ENCODE measurements around the gene MRE11.
A peak's percentile ranks its signal among the peaks of the same experiment; 100 is the strongest.
"Not testable (repeated sequence)": the region's sequence is repeated elsewhere in the genome, so short reads cannot be mapped to it uniquely, and the experiment has no call there.

MRE11 gene

DNA sequence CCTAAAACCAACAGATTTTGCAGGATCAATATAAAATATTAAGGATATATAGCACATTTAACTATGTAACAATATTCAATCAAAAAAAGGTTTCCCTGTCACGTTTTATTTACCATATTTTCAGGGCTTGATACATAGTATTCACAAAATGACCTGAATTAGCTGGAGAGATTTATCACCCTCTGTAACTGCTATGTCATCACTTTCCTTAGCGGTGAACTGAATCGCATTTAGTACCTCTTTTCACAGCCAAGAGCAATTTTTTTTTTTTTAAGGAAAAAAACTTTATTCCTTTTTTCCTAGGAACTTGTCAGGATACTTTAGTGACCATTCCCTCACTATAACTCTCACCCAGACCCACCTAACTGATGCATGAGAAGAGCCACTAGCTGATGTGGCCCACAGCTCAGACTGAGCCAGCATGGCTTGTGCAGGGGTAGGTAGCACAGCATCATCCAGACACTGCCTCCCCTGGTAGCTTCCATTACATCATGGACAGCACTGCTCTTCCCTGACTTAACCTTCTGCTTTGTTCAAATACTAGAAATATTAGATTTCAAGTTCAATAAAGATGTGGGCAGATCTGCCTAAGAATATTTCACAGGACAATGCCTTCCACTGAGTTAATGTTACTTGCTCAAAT, 75.4 kb downstream of the MRE11 start:
- no peak for DNase-seq

DNA sequence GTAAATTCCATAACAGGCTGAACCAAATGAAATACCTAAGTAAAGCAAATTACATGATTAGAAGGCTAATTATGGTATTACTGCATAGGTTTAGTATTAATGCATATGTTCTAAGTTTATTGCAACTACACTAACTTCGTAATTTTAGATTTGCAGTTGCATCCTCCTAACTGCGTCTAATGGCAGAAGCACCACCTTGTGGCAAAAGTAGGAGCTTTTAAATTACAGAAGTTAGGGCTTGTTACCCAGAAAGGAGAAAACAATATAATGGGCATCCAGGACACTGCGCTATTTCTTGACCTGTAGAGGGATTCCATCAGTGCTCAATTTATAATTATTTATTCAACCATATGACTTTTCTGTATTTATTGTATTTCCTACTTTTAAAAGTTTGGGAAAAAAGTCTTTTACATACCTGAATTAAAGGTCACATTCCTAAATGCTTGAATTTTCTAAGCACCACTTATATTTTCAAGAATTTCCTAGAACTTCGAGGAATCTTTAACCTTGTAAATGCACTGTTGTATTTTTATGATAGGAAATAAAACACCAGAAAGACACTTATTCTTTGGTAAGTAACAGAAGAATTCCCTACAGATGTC, 76.2 kb downstream of the MRE11 start:
- DNase-seq: peak in 1 of 2 experiments; percentile 58

DNA sequence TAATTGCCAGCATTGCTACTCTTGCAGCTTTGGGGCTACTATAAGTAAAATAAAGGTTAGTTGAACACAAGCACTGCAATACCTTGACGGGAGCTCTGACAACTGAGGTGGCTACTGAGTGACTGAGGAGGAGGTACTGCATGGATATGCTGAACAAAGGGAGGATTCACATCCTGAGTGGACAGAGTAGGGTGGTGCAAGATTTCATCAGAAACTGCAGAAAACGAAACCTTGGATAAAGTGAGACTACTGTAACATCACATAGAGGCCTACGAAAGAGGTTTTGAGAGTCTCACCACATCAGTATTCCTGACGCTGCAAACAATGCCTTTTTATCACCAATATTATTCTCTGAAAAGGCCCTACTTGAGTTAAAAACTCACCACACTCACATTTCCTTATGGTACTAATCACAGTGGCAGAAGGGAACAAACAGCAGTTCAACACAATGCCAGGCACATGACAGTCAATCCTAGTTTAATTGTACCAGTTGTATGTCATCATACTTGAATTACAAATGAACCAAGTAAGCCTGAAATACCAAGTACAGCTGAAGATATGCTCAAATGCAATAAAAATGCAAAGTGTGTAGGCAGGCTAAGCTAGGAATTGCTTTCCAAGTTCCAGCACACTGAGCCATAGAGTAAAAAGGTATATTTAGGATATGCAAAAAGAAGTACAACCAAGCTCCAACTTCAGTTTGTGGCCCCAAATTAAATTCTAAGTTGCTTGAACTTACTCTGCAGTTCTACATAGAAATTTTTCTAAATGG, 88.4 kb downstream of the MRE11 start:
- no peak for DNase-seq

DNA sequence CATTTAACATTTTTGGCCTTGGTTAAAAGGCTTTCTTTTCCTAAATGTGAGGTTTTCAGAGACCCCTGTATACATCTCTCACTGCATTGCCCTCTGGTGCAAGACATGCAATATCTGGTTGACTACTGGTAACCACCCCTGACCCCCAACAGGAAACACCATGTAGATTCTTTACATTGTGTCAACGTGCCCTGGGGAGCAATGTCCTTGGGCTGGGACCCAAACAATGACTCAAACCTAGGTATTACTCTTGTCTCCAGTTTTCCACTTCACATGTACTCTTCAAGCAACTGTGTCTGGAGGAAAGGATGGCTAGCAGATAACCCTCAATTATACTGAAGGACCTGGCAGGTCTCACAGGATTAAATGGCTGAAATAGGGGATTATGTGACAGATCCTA, 91.3 kb downstream of the MRE11 start:
- DNase-seq: no peak

DNA sequence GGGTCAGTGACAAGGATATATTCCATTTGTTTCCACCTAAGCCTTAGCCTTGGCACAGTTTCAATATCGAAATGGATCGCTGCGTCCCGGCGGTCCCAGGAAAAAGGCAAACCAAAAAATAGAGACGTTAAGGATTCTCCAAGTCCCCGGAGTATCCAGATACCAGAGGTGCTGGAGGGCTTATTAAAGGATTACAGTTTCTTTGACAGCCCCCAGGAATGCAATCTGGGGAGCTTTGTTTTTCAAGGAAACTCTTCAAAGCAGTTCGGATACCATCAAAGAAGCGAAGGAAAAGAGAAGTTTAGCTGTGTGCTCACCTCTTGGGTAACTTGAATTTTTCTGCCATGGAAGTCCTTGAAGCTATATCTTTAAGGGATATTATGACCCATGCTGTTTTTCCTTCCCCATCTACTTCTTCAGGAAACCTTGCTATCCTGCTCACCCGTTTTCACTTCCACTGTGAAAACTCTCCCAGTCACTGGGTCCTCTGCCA, 91.8 kb downstream of the MRE11 start:
- DNase-seq: no peak

DNA sequence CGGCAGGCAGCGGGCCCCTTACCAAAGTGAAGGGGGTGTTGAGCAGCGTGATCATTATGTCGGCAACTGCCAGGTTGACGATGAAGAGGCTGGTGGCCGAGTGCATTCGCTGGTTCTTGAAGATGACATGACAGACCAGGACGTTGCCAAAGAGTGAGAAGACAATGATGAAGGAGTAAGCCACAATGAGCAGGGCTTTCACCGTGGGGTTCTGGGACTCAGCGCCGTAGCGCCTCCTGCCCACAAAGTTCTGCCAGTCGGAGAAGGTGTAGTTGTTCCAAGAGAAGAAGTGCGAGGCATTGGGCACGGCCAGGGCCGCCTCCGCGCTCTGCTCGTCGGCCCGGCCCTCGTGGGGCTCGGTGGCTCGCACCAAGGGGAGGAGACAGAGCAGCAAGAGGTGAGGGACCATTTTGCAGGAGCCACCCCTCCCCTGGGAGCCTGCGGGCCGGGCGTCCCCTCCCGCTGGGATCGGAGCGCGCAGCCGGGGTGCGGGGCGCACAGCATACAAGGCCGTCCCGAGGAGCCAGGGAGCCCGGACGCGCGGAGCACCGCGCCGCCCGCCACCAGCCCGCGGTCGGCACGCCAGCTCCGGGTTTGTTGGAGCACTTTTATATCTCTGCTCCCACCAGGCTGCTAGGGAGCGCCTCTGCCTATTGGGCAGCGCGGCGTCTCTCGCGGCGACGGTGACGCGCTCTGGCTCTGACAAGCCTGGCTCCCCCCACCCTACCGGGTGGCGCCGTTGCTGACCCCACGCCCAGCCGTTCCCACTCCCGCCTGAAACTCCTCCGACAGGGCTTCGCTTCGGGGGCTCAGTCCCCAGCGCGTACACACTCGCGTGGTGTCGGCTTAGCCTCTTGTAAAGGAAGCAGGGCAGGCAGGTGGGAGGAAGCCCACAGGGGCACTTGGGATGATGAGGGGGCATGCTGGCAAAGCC, 92.5 kb downstream of the MRE11 start, which contains the start of gene GPR83:
GPR83 (minus strand) TSS at position 581 of the 934 bp plus-strand sequence; CDS start at position 409, 172 bp downstream.
- peak; percentile 23 to 81 for DNase-seq

DNA sequence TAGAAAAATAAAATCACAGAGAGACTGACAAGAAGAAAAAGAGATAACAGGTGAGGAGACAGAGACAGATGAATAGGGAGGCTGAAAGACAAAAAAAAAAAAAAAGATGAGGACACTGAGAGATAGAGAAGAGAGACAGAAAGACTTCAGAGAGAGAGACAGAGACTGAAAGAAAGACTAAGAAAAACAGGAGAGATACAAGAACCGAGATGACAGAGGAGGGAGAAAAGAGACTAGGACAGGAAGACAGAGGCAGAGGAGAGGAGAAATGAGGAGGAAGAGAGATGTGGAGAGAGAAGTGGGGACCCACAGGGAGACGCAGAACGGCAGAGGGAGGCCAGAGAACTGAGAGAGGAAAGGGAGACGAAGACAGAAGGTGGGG, 93.2 kb downstream of the MRE11 start:
- DNase-seq: no peak

DNA sequence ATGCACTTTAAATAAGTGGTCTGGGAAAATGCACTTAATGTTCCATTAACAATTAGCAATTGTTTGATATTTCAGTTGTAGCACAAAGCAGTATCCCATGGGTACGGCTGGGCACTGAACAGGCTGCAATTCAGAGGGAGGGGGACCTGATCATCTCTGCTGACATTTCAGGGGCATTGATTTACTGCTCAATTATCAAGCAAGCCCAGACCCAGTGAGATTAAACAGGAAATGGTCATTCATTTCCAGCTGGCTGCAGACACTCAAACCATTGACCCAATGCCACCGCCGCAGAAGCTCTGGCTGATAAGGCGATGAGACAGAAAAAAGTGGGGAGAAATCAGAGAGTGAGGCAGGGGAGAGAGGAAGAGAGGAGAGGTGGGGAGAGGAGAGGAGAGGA, 93.6 kb downstream of the MRE11 start:
- DNase-seq: no peak

DNA sequence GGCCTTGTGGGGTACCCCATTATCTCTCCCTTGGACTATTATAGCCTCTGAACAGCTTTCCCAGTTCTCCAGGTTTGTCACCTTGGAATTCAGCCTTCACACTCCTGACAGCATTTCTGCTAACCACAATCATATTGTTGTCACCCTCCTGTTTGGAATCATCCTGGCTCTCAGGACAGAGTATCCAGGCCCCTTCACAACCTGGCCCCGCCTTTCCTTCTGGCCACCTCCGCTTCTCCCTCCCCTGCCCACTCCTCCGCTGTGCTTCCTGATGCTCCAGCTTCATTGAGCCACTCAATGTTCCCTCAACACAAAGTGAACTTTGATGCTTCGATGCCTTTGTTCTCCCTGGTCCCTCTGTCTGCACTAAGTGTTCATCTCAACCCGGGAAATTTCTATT, 95.5 kb downstream of the MRE11 start:
- DNase-seq: no peak

DNA sequence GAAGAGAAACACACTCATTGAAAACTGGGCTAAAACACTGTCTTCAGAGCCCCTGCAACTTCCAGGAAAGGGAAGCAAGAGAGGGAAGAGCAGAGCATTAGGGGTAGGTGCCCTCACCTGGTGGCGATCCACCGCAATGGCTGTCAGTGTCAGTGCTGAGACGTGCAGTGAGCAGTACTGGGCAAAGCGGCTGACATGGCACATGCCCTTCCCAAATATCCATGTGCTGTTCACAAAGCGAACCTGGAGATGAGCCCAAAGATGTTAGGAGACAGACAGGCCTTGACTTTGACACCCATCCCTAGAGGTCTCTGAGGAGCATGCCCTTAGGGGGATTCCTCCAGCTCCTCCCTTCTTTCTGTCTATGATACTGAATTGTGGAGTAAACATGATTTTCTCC, 97.4 kb downstream of the MRE11 start:
- no peak for DNase-seq

DNA sequence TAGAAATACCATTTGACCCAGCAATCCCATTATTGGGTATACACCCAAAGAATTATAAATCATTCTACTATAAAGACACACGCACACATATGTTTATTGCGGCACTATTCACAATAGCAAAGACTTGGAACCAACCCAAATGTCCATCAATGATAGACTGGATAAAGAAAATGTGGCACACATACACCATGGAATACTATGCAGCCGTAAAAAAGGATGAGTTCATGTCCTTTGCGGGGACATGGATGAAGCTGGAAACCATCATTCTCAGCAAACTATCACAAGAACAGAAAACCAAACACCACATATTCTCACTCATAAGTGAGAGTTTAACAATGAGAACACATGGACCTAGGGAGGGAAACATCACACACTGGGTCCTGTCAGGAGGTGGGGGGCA, 101.7 kb downstream of the MRE11 start:
- DNase-seq: not testable (repeated sequence)

DNA sequence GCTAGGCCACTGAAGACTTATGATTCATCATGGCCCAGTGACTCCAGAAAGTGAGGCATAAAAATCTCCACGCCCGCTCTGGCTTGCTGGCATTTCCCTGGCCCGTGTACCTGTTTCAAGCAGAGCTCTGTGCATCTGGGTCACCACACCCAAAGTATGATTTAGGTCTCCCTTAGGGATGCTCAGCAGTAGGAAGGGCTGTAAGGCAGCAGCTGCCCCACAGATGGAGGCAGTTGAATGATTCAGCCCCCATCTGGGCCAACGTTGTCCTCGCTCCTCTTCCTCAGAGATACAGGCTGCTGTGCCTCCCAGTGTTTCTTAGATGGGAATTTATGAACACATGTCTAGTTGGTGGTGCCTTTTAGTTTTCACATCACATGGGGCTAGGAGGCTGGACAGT, 114.0 kb downstream of the MRE11 start:
- no peak for DNase-seq

DNA sequence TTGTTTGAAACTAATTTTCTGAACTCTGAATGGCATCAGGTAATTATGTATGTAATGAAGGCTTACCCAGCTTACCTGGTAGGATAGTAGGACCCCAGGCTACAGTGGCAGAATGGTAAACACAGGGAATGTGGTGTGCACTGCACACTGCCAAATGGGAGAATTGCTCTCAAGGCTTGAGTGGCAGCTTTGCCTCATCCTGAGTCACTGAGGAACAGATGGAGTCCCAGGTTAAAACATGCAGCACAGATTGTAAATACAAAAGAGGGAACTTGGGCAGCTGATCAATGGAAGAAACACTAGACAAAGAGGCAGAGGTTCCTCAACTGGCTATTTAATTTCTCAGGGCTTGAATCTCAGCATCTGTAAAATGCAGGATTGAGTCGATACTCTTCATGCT, 116.8 kb downstream of the MRE11 start:
- DNase-seq: no peak

DNA sequence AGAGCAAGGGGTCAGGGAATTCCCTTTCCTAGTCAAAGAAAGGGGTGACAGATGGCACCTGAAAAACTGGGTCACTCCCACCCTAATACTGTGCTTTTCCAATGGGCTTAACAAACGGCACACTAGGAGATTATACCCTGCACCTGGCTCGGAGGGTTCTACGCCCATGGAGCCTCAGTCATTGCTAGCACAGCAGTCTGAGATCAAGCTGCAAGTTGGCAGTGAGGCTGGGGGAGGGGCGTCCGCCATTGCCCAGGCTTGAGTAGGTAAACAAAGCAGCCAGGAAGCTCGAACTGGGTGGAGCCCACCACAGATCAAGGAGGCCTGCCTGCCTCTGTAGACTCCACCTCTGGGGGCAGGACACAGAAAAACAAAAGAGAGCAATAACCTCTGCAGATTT, 123.1 kb downstream of the MRE11 start:
- DNase-seq: peak; percentile 20 to 35
